LHCN-M2 (cell line): Measurements from ENCODE around the gene SARNP. TPM values are rescaled to one million over a fixed set of nuclear protein-coding genes. Genes with fewer than 3 reads are reported as not detected.

Experiments used
- DNase-seq: peaks from one replicate; pipeline ENCODE4 v3.0.0-alpha.2; 2012; ENCODE audit warnings: low read depth
- total RNA-seq: library from RNA; depleted of rRNA; stranded (reverse); fragments of >200 nt; gene quantifications from 2 replicates; pipeline ENCODE4 v1.2.3, GENCODE V29; 2014

Gene SARNP
- total RNA-seq, 1 experiment from 2014 or later = 111 TPM

GRCh38 chr12:55742719-55743405 is 74.7 kb downstream of the SARNP start, which contains the start of gene GDF11:
Gene GDF11, plus strand, starts transcription at chr12:55743122. Its CDS starts 195 bp downstream, at chr12:55743317.
- peak; percentile 75 for DNase-seq

DNA sequence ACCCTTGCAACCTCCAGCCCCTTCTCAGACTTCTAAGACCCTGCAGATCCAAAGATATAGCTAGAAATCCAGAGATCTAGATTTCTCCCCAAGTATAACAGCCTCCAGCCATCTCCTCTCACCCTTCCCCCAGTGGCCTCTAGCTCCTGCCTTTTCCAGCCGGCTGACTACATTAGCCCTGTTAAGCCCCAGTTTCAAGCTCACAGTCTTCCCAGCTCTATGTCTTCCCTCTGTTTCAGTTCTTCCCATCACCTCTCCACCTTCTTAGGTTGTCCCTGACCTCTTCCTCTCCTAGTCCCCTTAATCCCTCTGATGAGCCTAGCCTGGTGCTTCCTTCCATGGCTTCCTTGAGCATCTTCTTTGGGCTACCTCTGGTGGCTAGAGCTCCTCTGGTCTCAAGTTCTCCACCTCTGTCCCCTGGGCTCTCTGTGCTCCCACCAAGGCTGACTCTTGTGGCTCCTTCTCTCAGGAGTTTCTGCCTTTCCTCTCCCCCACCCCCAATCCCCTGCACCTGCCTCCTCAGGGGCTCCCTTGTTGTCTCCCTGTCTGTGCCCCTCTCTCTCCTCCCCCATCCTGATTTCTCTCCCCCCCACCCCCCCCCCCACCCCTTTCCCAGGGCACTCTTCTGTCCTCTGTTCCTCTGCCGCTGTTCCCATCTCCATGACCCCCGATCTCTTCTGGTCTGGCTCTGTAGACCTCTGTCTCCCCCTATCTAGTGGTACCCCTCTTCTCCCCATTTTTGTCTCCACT is 75.4 kb downstream of the SARNP start:
- no peak for DNase-seq

GRCh38 chr12:55739025-55739378 is 78.5 kb downstream of the SARNP start:
- DNase-seq = no peak

GRCh38 chr12:55738123-55739024 is 79.2 kb downstream of the SARNP start:
- peak; percentile 88 for DNase-seq

GRCh38 chr12:55737581-55738122 is 79.9 kb downstream of the SARNP start:
- DNase-seq = peak; percentile 36

GRCh38 chr12:55736780-55737580 is 80.5 kb downstream of the SARNP start:
- peak; percentile 77 for DNase-seq

GRCh38 chr12:55736076-55736475 is 81.4 kb downstream of the SARNP start:
- no peak for DNase-seq

- DNase-seq = no peak
Observed at GRCh38 chr12:55734595-55734994, 82.9 kb downstream of the SARNP start.

GRCh38 chr12:55733858-55734257 is 83.7 kb downstream of the SARNP start:
- no peak for DNase-seq

DNA sequence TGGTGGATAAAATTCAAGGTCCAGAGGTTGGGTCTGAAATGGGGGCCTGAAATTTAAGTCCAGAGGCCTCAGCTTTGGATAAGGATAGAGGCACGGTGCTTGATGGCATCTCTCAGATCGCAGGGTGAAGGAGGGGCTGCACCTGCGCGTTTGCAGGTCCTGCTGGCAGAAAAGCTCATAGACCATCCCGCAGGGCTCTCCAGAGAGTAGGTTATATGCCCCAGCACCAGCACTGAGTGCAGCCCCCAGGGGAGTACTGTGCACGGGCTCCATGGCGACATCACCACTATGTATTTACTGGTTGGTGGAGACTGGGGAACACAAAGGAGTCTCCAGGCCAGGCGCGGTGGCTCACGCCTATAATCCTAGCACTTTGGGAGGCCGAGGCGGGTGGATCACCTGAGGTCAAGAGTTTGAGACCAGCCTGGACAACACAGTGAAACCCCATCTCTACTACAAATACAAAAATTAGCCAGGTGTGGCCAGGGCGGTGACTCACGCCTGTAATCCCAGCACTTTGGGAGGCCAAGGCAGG is 84.4 kb downstream of the SARNP start:
- no peak for DNase-seq

DNA sequence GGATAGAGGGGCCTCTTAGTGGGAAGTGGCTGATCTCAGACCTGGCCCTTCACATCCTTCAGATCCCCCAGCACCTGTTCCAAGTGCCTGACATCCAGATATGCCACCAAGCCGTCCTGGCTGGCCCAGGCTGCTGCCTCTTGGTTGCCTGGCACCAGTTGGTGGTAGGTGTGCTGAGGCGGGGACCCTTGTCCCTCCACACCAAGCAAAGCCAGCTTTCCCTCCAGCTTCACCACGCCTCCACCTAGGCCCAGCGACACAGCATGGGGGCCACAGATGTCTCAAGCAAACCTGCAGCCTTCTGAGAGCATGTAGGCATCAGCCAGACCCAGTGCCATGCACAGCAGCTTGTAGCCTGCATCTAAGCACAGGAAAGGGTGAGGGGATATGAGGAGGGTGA is 85.2 kb downstream of the SARNP start:
- no peak for DNase-seq

DNA sequence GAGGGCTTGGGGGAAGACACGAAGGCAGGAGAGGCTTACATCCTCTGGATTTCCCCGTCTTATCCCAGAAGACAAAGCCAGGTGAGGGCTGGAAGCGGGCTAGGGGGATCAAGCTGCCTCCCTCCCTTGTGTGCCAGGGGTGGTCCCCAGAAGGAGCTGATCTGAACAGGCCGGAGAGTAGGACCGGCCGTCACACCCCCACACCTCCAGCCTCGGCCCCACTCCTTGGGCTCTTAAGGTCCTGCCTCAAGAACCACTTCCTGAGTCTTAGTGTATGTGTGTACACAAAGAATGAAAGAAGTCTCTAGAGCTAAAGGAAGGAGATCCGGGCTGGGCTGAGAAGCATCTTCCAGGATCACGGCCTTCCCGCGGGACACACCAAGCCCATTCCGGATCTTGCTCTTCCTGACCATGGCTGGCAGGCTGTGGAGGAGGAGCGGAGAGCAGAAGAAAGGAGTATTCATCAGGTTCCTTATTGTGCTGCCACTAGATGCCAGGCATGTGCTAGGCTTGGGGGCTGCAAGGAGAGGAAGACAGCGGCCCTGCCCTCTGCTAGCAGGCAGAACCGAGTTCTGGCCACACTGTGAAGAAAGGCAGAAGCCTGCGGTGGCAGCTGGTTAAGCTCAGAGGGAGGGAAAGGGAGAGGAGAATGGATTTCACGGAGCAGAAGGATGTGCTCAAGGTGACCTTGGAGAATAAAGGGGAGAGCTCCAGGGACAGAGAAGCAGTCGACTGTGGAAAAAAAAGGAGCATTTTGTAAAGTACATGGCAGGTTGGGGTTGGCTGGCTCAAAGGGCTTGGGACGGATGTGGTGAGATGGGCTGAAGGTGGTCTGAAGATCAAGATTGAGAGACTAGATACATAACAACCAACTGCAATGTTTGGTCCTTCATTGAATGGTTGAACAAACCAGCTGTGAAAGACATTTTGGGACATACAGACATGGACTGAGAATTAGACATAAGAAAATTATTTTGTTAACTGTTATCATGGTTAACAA is 87.4 kb downstream of the SARNP start:
- peak; percentile 69 for DNase-seq

DNA sequence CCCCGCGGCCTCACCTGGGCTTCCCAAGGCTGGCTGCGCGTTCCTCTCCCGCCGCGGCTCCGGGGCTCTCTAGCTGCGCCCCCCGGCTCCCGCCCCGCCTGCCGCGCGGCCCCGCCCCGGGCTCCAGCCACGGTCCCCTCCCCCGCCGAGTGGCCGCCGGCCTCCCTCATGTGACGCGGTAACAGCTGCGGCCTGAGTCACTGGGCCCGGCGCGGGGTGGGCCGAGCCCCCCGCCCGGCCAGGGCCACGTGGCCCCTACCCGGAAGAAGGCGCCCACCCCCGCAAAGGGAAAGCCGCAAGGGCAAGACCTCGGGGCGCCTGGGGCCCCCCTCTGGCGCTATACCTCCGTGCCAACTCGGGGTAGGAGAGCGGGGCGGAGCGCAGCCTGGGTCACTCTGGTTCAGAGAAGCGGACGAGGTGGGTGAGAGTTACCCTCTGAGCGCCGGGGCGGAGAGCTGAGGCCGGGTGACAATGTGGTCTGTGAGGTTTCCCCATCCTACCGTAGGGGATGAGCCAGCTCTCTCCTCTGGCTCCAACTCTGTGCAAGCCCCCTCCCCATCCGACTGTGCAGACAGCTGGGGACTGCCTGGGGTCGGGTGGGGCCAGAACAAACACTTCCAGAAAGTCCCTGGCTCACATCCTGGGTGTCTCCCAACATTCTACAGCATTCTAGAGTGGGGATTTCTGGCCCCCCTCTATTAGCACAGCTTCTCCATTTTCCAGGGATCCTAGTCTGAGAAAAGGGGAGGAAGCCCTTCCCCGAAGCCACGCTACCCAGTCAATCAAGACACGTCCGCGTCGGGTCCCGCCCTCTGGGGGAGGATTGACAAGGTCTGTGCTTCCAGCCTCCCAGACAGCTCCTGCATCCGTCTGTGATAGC is 88.3 kb downstream of the SARNP start, which contains the start of gene CD63:
CD63 (minus strand) TSS at position 71 of the 880 bp plus-strand sequence. CDS start 668 bp downstream, outside the sequence.
- peak; percentile 97 for DNase-seq

DNA sequence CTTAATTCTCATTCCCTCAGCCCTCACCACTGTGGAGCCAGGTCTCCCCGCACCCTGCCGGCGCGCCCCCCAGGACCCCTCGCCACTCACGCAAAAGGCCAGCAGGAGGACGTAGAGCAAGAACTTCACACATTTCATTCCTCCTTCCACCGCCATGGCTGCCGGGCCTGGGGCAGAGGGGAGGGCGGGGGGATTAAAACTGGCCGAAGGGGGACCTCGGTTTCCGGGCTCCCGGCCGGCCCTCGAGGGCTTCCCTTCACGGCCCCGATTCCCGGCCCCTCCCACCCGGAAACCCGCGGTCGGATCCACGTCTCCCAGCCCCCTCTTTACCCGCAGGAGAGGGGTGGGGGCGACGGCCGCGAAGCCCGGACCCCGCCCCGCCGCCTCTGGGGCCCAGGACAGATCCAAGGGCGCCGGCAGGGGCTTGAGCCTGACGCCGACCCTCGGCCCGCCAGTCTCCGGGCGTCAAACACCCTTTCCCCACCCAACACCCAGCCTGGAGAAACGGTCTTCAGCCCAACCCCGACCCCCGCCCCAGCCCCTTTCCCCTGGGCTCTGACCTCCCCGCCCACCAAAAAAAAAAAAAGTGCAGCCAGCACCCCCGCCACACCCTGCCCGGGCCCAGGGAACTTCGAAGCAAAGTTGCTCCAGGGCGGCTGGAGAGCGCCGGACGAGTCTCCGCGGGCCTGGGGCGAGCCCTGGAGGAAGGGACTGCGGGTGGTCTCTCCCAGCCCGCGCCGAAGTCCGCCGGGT is 89.2 kb downstream of the SARNP start:
- peak; percentile 80 for DNase-seq

DNA sequence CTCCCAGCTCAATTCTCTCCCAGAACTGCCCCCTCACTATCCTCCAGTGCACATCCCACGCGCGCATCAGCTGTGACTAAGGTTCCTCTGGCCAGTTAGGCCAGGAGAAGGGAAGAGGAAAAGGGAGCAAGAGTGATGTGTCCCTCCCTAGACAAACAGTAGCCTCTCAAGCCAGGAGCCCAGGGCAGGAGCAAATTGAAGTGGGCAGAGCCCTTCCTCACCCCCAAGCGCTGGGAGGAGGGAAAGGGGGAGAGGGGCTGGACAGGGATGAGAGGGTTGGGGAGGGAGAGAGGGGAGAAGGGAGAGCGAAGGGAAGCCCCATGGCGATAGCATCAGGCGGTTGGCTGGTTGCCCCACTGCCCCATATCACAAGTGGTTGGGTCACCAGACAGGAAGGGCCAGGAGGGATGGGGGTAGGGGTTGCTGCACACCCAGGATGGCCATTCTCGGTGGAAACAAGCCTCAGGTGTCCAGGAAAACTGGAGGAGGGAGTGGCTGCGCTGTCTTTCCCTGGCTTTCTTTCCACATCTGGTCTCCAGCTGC is 89.8 kb downstream of the SARNP start:
- peak; percentile 64 for DNase-seq

GRCh38 chr12:55726971-55727370 is 90.6 kb downstream of the SARNP start:
- no peak for DNase-seq

DNA sequence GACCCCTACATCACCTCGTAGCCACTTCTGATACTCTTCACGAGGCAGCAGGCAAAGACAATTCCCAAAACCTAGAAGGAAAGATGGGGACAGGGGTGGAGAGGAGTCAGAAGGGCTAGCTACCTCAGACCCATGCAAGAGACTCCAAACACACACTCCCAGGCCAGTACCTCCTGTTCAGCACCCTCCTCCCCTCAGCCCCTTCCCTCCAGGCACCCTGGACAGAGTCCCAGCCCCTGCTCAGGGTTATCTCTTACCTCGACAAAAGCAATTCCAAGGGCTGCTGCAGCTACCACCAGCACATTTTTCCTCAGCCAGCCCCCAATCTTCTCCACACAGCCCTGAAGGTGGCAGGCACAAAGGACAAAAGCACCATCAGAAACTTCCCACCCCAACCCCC is 92.0 kb downstream of the SARNP start:
- DNase-seq = no peak
